Measurements from ENCODE around the gene SLC9A3. TPM values are rescaled to one million over a fixed set of nuclear protein-coding genes. Genes with fewer than 3 reads are reported as not detected.

Gene SLC9A3
- total RNA-seq, 4 donors from 2014 or later: 4.8 to 701 (median 183) TPM

Small RNA genes lying within 50 kb of the gene (small RNA-seq; reads per million reads assigned to genes)
- 0 reads per million in 4 donors for gene MIR4456

Other genes with a start within 250 kb of the SLC9A3 start
- 1 to 10 TPM; 1.3 to 8.8 (median 1.5) TPM for gene AHRR, start 202.7 kb downstream of the SLC9A3 start, total RNA-seq
- gene EXOC3, start 81.3 kb downstream of the SLC9A3 start, total RNA-seq: 100 to 1,000 TPM in 1 of 4 donors, 10 to 100 TPM in 3; 69.9 to 240 (median 76.1) TPM
- 1 to 10 TPM; 2.6 to 9.4 (median 4.2) TPM for gene CEP72, start 87.9 kb upstream of the SLC9A3 start, total RNA-seq
- gene TPPP, start 168.9 kb upstream of the SLC9A3 start, total RNA-seq: 10 to 100 TPM in 1 of 4 donors, 1 to 10 TPM in 3; 2.2 to 40.6 (median 4.1) TPM

Data from transverse colon (tissue), 4 donors.